HG03039 (cell line): ENCODE data around the gene MYH9.
"Not testable (repeated sequence)": the region's sequence is repeated elsewhere in the genome, so short reads cannot be mapped to it uniquely, and the experiment has no call there.

Source experiments
- ATAC-seq: cut with Tn5 transposase; IDR thresholded peaks from one replicate; pipeline ENCODE4 v1.9.1; 2021; ENCODE audit warnings: mild to moderate bottlenecking, moderate library complexity; ENCODE audit not compliant: unreplicated experiment

Gene MYH9

GRCh38 chr22:36387959-36388726 is at the start of gene MYH9:
Gene MYH9, minus strand, starts transcription at chr22:36387967. Its CDS starts 38,731 bp downstream, at chr22:36349236.
- peak; percentile 68 for ATAC-seq

DNA sequence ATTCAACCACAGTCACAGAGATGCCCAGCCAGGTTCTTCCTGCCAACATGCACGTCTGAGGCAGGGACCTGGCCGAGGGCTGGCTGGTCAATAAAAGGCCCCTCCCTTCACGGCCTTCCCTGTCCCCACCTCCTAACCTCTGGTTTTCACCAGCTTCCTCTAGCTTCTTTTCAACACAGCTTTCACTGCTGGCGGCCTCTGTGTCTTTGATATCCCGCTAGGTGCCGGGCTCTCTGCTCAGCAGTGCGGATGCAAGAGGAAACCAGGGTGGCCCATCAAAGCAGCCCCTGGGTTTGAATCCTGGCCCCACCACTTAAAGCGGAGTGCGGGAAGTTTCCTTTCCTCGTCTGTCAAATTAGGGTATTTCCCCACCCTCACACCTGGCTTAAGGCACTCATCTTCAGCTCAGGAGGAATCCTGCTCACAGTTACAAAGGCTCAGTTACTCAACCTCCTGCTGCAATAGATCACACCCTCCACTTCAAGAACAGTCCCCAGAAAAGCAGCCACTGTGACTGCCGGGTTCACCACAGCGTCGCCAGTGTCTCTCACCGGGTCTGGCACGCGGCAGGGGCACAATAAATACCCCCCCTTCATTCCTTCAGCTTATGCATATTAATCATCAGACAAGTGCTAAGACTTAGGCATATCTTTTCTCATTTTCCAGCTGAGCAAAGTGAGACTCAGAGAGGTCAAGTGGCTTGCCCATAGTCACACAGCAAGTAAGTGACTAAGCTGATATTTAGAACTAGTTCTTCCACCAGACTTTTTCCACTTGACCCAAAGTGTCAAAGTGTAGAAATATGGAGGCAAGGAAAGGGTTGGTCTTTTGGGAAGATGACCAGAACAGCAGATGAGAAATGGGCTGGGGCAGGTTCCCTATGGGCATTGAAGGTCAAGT is 48.0 kb upstream of the MYH9 start:
- no peak for ATAC-seq

DNA sequence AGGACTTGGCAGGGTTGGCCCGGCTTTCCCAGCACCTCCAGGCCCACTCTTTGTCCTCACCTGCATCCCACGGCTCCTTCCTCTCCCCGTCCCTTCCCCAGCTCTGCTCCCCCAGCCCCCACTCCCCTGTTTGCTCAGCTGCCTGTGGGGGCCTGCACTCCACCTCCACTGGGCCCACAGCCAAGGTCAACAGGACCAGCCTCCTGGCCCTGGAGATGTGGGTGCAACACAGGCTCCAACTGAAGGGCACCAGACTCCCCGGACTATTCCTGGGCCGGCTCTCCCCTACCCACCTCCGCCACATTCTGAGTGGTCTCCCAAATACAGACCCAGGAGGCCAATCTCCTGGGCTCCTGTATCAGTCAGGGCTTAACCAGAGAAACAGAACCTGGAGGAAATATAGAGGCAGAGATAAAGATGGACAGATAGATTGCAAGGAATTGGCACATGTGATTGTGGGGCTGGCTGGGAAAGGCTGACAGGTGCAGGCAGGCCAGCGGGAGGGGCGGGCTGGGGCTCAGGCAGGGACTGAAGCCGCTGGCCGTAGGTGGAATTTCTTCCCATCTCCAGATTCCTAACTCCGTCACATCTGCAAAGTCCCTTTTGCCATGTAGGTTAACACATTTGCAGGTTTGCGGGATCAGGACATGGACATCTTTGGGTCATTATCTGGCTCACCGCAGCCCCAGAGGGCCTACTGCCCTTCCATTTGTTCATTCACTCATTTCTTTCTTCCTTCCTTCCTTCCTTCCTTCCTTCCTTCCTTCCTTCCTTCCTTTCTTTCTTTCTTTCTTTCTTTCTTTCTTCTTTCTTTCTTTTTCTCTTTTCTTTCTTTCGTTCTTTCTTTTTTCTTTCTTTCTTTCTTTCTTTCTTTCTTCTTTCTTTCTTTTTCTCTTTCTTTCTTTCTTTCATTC is 45.8 kb upstream of the MYH9 start:
- ATAC-seq = no peak

- no peak for ATAC-seq
These were observed 45.0 kb upstream of the MYH9 start for GRCh38 chr22:36432592-36433317.

- ATAC-seq = no peak
These were observed 44.2 kb upstream of the MYH9 start for GRCh38 chr22:36431977-36432376.

DNA sequence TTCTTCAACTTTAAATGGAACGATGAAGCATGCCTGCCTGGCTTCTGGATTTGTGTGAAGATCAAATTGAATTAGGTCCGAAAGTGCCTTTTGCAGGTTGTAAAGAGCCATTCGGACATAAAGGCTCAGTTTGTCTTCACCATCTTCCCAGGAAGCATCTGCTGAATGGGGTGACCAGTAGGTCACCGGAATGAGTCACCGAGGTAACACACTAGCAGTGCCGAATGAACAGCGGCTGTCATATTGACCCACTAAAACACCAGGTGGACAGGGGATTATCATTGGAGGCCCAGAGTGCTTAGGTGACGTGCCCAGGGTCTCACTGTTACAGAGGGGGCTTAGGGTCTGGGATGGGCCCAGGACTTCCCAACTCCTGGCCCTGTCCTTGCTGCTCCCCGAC is 43.1 kb upstream of the MYH9 start:
- ATAC-seq = no peak

DNA sequence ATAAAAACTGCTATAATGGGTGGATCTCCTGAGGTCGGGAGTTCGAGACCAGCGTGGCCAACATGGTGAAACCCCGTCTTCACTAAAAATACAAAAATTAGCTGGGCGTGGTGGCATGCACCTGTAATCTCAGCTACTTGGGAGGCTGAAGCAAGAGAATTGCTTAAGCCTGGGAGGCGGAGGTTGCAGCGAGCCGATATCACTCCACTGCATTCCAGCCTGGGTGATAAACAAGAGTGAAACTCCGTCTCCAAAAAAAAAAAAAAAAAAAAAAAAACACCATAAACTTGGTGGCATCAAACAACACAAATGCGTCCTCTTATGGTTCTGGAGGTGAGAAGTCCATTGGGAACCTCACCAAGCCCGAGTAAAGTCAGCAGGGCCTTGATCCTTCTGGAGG is 40.2 kb upstream of the MYH9 start:
- not testable (repeated sequence) for ATAC-seq

- no peak for ATAC-seq
These were observed 38.3 kb upstream of the MYH9 start for GRCh38 chr22:36425977-36426523.

DNA sequence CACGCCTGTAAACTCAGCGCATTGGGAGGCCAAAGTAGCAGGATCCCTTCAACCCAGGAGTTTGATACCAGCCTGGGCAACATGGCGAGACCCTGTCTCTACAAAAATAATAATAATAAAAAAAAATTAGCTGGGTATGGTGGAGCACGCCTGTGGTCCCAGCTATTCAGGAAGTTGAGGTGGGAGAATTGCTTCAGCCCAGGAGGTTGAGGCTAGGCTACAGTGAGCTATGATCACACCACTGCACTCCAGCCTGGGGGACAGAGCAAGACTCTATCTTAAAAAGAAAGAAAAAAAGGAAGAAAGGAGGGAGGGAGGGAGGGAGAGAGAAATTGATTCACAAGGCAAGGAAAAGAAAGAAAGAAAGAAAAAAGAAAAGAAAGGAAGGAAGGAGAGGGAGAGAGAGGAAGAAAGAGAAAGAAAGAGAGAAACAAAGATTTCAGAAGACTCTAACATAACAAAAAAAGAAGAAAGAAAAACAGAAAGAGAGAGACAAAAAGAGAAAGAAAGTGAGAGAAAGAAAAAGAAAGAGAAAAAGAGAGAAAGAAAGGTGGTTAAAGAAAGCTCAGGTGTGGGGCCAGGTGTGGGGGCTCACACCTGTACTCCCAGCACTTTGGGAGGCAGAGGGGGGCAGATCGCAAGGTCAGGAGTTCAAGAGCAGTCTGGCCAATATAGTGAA is 37.3 kb upstream of the MYH9 start:
- ATAC-seq = no peak

GRCh38 chr22:36424466-36424865 is 36.7 kb upstream of the MYH9 start:
- ATAC-seq = not testable (repeated sequence)

GRCh38 chr22:36423461-36424404 is 36.0 kb upstream of the MYH9 start:
- no peak for ATAC-seq

- no peak for ATAC-seq
These were observed 34.7 kb upstream of the MYH9 start for GRCh38 chr22:36422287-36423014.

DNA sequence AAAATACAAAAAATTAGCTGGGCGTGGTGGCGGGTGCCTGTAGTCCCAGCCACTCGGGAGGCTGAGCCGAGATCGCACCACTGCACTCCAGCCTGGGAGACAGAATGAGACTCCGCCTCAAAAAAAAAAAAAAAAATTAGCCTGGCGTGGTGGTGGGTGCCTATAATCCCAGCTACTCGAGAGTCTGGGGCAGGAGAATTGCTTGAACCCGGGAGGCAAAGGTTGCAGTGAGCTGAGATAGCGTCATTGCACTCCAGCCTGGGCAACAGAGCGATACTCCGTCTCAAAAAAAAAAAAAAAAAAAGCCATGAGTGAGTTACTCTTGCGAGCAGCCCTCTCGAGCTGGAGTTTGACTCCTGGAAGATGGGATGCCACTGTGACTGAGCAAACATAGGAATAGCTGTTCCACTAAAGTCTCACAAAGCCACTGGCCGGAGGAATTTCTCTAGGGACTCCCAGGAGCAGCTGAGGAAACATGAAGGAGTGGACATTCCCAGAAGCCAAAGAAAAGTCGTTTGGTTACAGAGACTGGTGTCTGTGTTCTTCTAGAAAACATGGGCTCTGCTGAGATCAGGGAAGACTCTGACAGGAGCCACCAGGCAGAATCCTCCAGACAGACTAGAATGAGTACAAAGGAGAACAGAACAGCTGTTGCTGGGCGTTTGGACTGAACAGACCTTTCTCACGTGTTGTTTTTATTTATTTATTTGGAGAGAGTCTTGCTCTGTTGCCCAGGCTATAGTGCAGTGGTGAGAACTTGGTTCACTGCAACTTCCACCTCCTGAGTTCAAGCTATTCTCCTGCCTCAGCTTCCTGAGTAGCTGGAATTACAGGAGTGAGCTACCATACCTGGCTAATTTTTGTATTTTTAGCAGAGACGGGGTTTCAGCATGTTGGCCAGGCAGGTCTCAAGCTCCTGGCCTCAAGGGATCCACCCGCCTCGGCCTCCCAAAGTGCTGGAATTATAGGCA is 32.4 kb upstream of the MYH9 start:
- ATAC-seq = no peak

DNA sequence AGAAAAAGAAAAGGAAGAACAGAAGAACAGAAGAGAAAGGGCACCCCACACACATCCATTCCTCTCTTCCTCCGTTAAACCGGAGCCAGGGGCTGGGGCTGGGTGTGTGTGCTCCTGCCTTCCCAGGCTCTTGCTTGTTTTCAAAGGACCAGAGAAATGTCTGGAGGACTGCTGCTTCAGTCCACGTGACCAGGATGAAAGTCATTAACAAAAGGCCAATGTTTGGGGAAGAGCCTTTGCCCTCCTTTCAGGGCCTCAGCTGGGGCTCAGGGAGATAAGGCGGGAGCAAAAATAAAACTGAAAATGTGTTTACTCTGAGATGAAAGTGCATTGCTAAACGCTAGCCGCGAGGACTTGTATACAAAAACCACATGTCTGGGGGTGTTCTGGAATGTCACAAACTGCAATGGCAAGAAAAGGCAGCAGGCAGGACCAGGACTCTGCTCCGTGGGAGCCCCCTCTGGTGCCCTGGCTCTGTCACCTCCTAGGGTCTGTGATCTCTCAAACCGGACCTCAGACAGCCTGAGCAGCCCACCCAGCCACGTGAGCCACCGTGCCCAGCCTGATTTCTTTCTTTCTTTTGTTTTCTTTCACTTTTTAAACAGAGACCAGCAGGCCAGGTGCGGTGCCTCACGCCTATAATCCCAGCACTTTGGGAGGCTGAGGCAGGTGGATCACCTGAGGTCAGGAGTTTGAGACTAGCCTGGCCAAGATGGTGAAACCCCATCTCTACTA is 31.6 kb upstream of the MYH9 start:
- ATAC-seq = no peak

DNA sequence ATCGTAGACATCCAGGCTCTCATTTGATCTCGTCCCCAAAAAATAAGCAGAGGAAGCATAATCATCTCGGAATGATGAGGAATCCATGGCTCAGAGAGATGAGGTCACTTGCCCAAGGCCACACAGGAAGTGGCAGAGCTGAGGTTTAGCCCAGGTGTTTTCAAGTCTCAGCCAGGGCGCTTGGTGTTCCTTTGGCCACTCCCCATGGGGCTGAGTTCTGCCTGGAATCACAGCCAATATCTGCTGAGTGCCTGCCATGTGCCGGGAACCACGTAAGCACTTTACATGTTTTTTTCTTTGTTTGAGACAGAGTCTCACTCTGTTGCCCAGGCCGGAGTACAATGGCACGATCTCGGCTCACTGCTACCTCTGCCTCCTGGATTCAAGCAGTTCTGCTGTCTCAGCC is 29.5 kb upstream of the MYH9 start:
- no peak for ATAC-seq
